ENCODE measurements around the gene AIRE.

AIRE gene

GRCh38 chr21:44295646-44296045, 10.0 kb downstream of the AIRE start:
- H3K27ac ChIP-seq (ENCODE audit: low read depth, low read length), result no peak overlapping the region

GRCh38 chr21:44296103-44296519, 10.4 kb downstream of the AIRE start:
- H3K4me3 ChIP-seq (ENCODE audit: insufficient read depth, low read length, poor library complexity, severe bottlenecking), result no peak overlapping the region
- H3K79me2 ChIP-seq (ENCODE audit: insufficient read depth, low read length), result peaks cover 7% of the 10 kb centered on the region
- no peaks in the 10 kb centered on the region for H3K9me3 ChIP-seq (ENCODE audit: insufficient read depth, low read length)
- peaks cover 6% of the 10 kb centered on the region for H3F3A ChIP-seq (ENCODE audit: insufficient read depth)
- no peaks in the 10 kb centered on the region for H3K9me2 ChIP-seq (replicated peaks; ENCODE audit: insufficient read depth, low read length)
- no peak overlapping the region for H3K27ac ChIP-seq (ENCODE audit: low read depth, low read length)
- no peaks in the 10 kb centered on the region for H3K36me3 ChIP-seq (ENCODE audit: low read length)
- no peaks in the 10 kb centered on the region; the same call in 1 of the 2 replicates for H4K20me1 ChIP-seq (ENCODE audit: low read depth, low read length)
- H2AFZ ChIP-seq (ENCODE audit: low read depth, low read length, severe bottlenecking), result no peak overlapping the region
- no peak overlapping the region for H3K4me2 ChIP-seq (ENCODE audit: low read depth, low read length, poor library complexity, severe bottlenecking)
- H3K27me3 ChIP-seq (ENCODE audit: low read length), result no peaks in the 10 kb centered on the region
- no peak overlapping the region for H3K9ac ChIP-seq (ENCODE audit: low read length)
- no peak for TF ChIP-seq EZH2phosphoT487 (conservative IDR thresholded peaks at IDR 0.05; ENCODE audit: low read length)

More at GRCh38 chr21:44295646-44296045, 10.0 kb downstream of the AIRE start:
- Histone ChIP-seq H4K20me1 (ENCODE audit: low read depth, low read length) (no peaks in the 10 kb centered on the region), H3K9me2 (replicated peaks; ENCODE audit: insufficient read depth, low read length) (no peaks in the 10 kb centered on the region), H3K4me3 (ENCODE audit: insufficient read depth, low read length, poor library complexity, severe bottlenecking) (no peak overlapping the region), H3K79me2 (ENCODE audit: insufficient read depth, low read length) (peaks cover 3% of the 10 kb centered on the region; the same call in 1 of the 2 replicates), H3K36me3 (ENCODE audit: low read length) (no peaks in the 10 kb centered on the region), H3K9me3 (ENCODE audit: insufficient read depth, low read length) (no peaks in the 10 kb centered on the region), H3K4me2 (ENCODE audit: low read depth, low read length, poor library complexity, severe bottlenecking) (no peak overlapping the region), H3K27me3 (ENCODE audit: low read length) (no peaks in the 10 kb centered on the region), H2AFZ (ENCODE audit: low read depth, low read length, severe bottlenecking) (no peak overlapping the region), H3K9ac (ENCODE audit: low read length) (no peak overlapping the region), H3F3A (ENCODE audit: insufficient read depth) (peaks cover 6% of the 10 kb centered on the region)
- no peak for TF ChIP-seq CTCF (IDR thresholded peaks at IDR 0.05; ENCODE audit: insufficient read depth, low read length, poor library complexity, severe bottlenecking)
- no peak for TF ChIP-seq EZH2phosphoT487 (conservative IDR thresholded peaks at IDR 0.05; ENCODE audit: low read length)

GRCh38 chr21:44296916-44297315, 11.2 kb downstream of the AIRE start:
- no peaks in the 10 kb centered on the region for H3K36me3 ChIP-seq (ENCODE audit: low read length)
- TF ChIP-seq EZH2phosphoT487 (conservative IDR thresholded peaks at IDR 0.05; ENCODE audit: low read length), result no peak
- no peak for TF ChIP-seq CTCF (IDR thresholded peaks at IDR 0.05; ENCODE audit: insufficient read depth, low read length, poor library complexity, severe bottlenecking)
- no peak overlapping the region for H3K27ac ChIP-seq (ENCODE audit: low read depth, low read length)
- no peaks in the 10 kb centered on the region for H3K27me3 ChIP-seq (ENCODE audit: low read length)
- H4K20me1 ChIP-seq (ENCODE audit: low read depth, low read length), result no peaks in the 10 kb centered on the region; the same call in 1 of the 2 replicates
- H3K4me2 ChIP-seq (ENCODE audit: low read depth, low read length, poor library complexity, severe bottlenecking), result no peak overlapping the region
- no peak overlapping the region for H3K4me3 ChIP-seq (ENCODE audit: insufficient read depth, low read length, poor library complexity, severe bottlenecking)
- H3F3A ChIP-seq (ENCODE audit: insufficient read depth), result peaks cover 6% of the 10 kb centered on the region
- no peak overlapping the region for H3K9ac ChIP-seq (ENCODE audit: low read length)
- no peaks in the 10 kb centered on the region for H3K9me2 ChIP-seq (replicated peaks; ENCODE audit: insufficient read depth, low read length)
- peaks cover 14% of the 10 kb centered on the region for H3K79me2 ChIP-seq (ENCODE audit: insufficient read depth, low read length)
- H3K9me3 ChIP-seq (ENCODE audit: insufficient read depth, low read length), result no peaks in the 10 kb centered on the region
- no peak overlapping the region for H2AFZ ChIP-seq (ENCODE audit: low read depth, low read length, severe bottlenecking)

- H3K4me2 ChIP-seq (ENCODE audit: low read depth, low read length, poor library complexity, severe bottlenecking), result no peak overlapping the region
- no peak overlapping the region for H3K9ac ChIP-seq (ENCODE audit: low read length)
- no peaks in the 10 kb centered on the region for H3K36me3 ChIP-seq (ENCODE audit: low read length)
- H3F3A ChIP-seq (ENCODE audit: insufficient read depth), result peaks cover 6% of the 10 kb centered on the region
- H3K4me3 ChIP-seq (ENCODE audit: insufficient read depth, low read length, poor library complexity, severe bottlenecking), result no peak overlapping the region
- H3K27me3 ChIP-seq (ENCODE audit: low read length), result no peaks in the 10 kb centered on the region
- H2AFZ ChIP-seq (ENCODE audit: low read depth, low read length, severe bottlenecking), result no peak overlapping the region
- H4K20me1 ChIP-seq (ENCODE audit: low read depth, low read length), result no peaks in the 10 kb centered on the region; the same call in 1 of the 2 replicates
- peaks cover 21% of the 10 kb centered on the region for H3K79me2 ChIP-seq (ENCODE audit: insufficient read depth, low read length)
- no peaks in the 10 kb centered on the region for H3K9me3 ChIP-seq (ENCODE audit: insufficient read depth, low read length)
- no peaks in the 10 kb centered on the region for H3K9me2 ChIP-seq (replicated peaks; ENCODE audit: insufficient read depth, low read length)
- TF ChIP-seq CTCF (IDR thresholded peaks at IDR 0.05; ENCODE audit: insufficient read depth, low read length, poor library complexity, severe bottlenecking) (peak; percentile 33), EZH2phosphoT487 (conservative IDR thresholded peaks at IDR 0.05; ENCODE audit: low read length) (no peak)
- no peak overlapping the region for H3K27ac ChIP-seq (ENCODE audit: low read depth, low read length)
Observed at GRCh38 chr21:44297525-44298290, 12.0 kb downstream of the AIRE start.

Data from SU-DHL-6 (cell line).